Astrocyte of the spinal cord (primary cell): ENCODE measurements around the gene DNAH7.

Experiments
- DNase-seq: peaks from one replicate; pipeline ENCODE4 v3.0.0; 2011; ENCODE audit warnings: low read depth, low spot score
- H3K4me3 ChIP-seq: 2 replicates; pipeline ENCODE4 v1.5.1; 2011; ENCODE audit warnings: low read depth, mild to moderate bottlenecking, low read length, moderate library complexity
- in situ Hi-C: cut with HindIII; loops from 2 replicates; pipeline ENCODE4 v1.10.0; 2017; ENCODE audit warnings: low sequenced_read_pairs
- TF ChIP-seq, protein P1 (sequence below): IDR thresholded peaks from 2 replicates; pipeline ENCODE4 v1.5.1; 2012; ENCODE audit warnings: low read depth, mild to moderate bottlenecking, low read length, inconsistent platforms

Gene DNAH7

DNA sequence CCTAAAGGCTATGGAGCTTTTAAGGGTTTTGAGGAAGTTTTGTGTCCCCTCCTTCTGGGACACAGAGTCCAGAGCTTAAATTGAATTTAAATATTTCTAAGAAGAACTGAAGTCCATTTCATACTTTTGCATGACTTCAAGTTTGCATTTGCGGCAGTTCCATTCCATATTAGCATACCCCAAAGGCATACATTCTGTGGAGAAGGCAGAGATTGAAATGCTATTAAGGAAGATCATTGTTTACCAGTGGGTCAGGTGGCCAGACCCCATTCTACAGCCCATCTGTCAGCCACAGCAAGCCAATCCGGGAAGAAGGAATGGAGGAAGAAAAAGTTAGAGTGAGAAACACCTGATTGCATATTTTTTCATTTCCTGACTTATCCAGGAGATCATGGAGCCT lies 75.0 kb downstream of the DNAH7 start:
- DNase-seq = no peak
- no peak overlapping the region for H3K4me3 ChIP-seq
- TF ChIP-seq, protein P1, sequence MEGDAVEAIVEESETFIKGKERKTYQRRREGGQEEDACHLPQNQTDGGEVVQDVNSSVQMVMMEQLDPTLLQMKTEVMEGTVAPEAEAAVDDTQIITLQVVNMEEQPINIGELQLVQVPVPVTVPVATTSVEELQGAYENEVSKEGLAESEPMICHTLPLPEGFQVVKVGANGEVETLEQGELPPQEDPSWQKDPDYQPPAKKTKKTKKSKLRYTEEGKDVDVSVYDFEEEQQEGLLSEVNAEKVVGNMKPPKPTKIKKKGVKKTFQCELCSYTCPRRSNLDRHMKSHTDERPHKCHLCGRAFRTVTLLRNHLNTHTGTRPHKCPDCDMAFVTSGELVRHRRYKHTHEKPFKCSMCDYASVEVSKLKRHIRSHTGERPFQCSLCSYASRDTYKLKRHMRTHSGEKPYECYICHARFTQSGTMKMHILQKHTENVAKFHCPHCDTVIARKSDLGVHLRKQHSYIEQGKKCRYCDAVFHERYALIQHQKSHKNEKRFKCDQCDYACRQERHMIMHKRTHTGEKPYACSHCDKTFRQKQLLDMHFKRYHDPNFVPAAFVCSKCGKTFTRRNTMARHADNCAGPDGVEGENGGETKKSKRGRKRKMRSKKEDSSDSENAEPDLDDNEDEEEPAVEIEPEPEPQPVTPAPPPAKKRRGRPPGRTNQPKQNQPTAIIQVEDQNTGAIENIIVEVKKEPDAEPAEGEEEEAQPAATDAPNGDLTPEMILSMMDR = no peak
- in situ Hi-C loops = no loop called here

DNA sequence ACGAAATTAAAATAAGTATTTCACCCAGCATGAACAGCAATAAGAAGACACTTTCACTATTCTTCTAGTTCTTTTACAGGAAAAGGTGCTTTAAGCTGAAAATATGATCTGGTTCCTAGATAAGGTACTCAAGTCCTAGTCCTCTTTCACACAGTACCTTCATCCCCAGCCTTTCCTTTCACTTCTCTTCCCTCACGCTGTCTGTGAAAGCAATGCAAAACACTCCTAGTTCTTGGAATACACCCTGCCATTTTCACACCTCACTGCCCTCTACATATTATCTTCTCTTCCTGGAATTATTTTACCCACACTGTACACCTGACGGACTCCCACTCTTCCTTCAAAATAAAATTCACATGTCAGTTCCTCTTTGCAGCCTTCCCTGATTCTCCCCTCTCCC lies 82.9 kb downstream of the DNAH7 start:
- TF ChIP-seq, protein P1 = no peak
- no peak overlapping the region for H3K4me3 ChIP-seq
- in situ Hi-C loops = no loop called here
- DNase-seq = no peak

DNA sequence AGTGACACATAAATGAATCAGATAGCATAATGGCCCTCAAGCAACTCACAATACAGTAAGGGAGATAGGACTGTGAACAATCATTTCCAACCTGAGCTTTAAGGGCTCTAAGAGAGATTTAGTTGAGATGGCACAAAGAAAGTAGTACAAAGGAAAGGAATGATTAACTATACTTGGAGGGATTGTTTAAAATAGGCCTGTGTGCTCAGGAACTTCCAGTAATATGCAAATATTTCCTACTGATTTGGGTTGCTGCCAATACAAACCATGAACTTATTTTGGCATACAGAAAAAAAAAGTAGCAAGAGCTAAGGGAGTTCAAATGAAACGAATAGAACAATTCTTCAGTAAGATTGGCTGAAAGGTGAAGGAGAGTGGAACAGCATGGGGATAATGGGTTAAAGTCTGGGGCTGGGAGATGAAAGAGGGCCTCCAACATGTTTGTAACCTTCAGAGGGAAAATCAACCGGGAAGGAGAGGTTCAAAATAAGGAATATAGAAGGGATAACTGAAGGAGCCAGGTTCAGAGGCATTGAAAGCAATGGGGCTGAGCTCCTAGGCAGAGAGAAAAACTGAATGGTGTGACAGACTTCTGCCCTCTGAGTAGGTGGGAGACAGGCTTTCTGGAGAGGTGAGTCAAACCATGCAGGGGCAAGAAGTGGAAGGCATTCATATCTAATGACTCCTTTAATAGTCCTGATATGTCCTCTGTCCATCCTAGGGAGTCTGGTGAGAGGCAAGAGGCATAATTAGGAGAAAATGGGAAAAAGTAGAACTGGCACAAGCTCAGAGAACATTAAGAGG lies 83.5 kb downstream of the DNAH7 start:
- peak; percentile 48 for DNase-seq
- no peak overlapping the region for H3K4me3 ChIP-seq
- in situ Hi-C loops = no loop called here
- TF ChIP-seq, protein P1 = no peak

DNA sequence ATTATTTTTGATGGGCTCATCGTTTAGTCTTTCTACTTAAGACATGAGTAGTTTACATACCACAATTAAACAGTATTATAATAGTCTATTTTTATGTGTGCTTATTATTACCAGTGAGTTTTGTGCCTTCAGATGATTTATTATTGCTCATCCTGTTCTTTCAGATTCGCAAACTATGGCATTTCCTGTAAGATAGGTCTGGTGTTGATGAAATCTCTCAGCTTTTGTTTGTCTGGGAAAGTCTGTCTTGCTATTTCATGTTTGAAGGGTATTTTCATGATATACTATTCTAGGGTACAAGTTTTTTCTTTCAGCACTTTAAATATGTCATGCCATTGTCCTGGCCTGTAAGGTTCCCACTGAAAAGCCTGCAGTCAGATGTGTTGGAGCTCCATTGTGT lies 101.3 kb downstream of the DNAH7 start:
- TF ChIP-seq, protein P1 = no peak
- in situ Hi-C loops = no loop called here
- no peak for DNase-seq
- H3K4me3 ChIP-seq = no peak overlapping the region

DNA sequence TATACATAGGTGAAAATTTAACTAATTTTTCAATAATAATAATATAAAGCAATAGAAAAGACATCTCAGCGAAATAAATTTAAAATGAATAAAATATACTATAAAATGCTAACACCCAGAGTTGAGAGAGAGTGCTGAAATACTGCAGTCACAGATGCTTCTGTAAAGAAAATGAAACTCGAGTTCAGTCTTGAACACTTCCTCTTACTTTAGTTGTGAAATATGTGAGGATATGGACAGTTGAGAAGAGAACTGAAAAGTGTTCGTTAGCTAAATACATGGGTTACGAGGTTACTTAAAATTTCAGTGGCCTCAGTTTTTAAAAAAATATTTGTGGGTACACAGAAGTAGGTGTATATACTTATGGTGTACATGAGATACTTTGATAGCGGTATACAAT lies 106.8 kb downstream of the DNAH7 start:
- TF ChIP-seq, protein P1 = no peak
- no peak overlapping the region for H3K4me3 ChIP-seq
- no peak for DNase-seq
- in situ Hi-C loops = no loop called here

DNA sequence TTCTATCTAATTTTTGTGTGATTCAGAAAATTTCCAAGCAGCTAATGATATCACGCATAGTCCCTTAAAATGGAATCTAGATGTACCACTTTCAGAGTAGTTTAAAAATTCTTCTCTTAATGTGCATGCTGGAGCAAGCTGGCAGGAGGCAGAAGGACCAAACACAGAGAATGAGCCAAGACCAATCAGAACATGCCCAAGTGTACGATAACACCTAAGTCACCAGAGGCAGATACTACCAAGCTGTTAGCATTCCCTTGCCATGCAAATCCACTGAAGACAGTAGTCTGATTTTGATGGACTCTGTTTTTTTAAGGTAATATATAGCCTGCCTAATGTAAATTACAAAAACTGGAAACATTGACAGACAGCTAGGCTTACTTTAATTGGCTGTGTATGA lies 109.3 kb downstream of the DNAH7 start:
- DNase-seq = no peak
- TF ChIP-seq, protein P1 = no peak
- in situ Hi-C loops = no loop called here

More for the DNA sequence above, 109.3 kb downstream of the DNAH7 start:
- no peak overlapping the region for H3K4me3 ChIP-seq
